K562 (cell line): ENCODE results near the gene SAMD13.

Experiments used
- CTCF ChIP-seq, 3 experiments: IDR thresholded peaks in 2 of 3; conservative IDR thresholded peaks in 1 of 3; 2 replicates each; pipeline ENCODE4 v1.5.1; 2011 to 2012; ENCODE audit warnings: low read length in 3 of 3, mild to moderate bottlenecking in 3 of 3, control low read depth in 2 of 3, improper control_type of control experiment in 1 of 3, inconsistent platforms in 1 of 3, low read depth in 1 of 3, mixed read lengths in 1 of 3, moderate library complexity in 1 of 3; ENCODE audit not compliant: insufficient read depth in 2 of 3
- ZNF707 ChIP-seq: fragments of 250-450 bp; sonication (Bioruptor Pico); conservative IDR thresholded peaks from 2 replicates; pipeline ENCODE4 v1.8.0; 2022; ENCODE audit warnings: inconsistent platforms, mild to moderate bottlenecking, moderate library complexity

- no peak for TF ChIP-seq CTCF (IDR thresholded peaks at IDR 0.05 in 2 of 3, conservative IDR thresholded peaks at IDR 0.05 in 1 of 3; ENCODE audit: insufficient read depth in 2 of 3, low read depth in 1 of 3, low read length in 3 of 3)
- TF ChIP-seq ZNF707: no peak
Measured at GRCh38 chr1:84330125-84330984, 28.8 kb downstream of the SAMD13 start.
